Measurements from ENCODE around the gene MTNR1A.

The MTNR1A gene

DNA sequence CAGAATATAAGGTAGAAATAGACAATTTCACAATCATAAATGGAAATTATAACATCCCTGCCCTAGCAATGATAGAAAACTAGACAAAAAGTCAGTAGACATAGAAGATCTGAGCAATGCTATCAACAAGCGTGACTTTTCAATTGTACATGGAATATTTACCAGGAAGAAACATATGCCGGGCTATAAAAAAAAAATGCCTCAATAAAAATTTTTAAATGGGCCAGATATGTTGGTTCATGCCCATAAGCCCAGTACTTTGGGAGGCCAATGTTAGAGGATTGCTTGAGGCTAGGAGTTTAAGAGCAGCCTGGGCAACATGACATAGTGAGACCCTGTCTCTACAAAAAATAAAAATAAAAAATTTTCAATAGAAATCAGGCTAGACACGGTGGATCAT lies 5.3 kb upstream of the MTNR1A start:
- H3K27ac ChIP-seq (ENCODE audit: extremely low read depth, low read depth, low read length), result no peak overlapping the region
- H3K4me1 ChIP-seq (ENCODE audit: control insufficient read depth, insufficient read depth, low read length), result no peaks in the 10 kb centered on the region
- CTCF ChIA-PET, result no interaction called here
- H3K36me3 ChIP-seq (ENCODE audit: control insufficient read depth in 2 of 2, insufficient read depth in 1 of 2, low read length in 2 of 2), result no peaks in the 10 kb centered on the region
- TF ChIP-seq ZNF530 (tag by site-specific recombination; IDR thresholded peaks at IDR 0.05; ENCODE audit: low read depth) (no peak), ZBTB1 (tag by site-specific recombination; IDR thresholded peaks at IDR 0.05) (no peak)
- TF ChIP-seq, protein P1, sequence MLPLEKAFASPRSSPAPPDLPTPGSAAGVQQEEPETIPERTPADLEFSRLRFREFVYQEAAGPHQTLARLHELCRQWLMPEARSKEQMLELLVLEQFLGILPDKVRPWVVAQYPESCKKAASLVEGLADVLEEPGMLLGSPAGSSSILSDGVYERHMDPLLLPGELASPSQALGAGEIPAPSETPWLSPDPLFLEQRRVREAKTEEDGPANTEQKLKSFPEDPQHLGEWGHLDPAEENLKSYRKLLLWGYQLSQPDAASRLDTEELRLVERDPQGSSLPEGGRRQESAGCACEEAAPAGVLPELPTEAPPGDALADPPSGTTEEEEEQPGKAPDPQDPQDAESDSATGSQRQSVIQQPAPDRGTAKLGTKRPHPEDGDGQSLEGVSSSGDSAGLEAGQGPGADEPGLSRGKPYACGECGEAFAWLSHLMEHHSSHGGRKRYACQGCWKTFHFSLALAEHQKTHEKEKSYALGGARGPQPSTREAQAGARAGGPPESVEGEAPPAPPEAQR (tag by site-specific recombination; IDR thresholded peaks at IDR 0.05), result no peak
- POLR2A ChIA-PET, result no interaction called here
- no peaks in the 10 kb centered on the region for H3K9me3 ChIP-seq (ENCODE audit: control insufficient read depth, insufficient read depth, low read depth, low read length)
- H3K4me3 ChIP-seq (ENCODE audit: low read depth, low read length), result no peak overlapping the region

DNA sequence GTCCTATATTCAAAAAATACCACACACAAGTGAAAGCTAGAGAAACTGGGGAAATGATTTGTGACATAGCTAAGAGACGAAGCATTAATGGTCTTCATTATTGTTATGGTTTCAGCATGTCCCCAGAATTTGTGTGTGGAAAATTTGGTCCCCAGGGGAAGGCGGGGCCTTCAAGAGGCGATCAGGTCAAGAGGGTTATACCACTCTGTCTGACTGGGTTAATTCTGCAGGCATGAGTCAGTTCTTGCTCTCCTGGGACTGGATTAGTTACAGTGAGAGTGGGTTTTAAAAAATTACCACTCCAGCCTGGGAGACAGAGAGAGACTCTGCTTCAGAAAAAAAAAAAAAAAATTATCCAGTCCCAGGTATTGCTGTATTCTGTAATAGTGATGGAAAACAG lies 2.1 kb upstream of the MTNR1A start:
- no peaks in the 10 kb centered on the region for H3K9me3 ChIP-seq (ENCODE audit: control insufficient read depth, insufficient read depth, low read depth, low read length)
- no peak overlapping the region for H3K4me3 ChIP-seq (ENCODE audit: low read depth, low read length)
- no peaks in the 10 kb centered on the region for H3K36me3 ChIP-seq (ENCODE audit: control insufficient read depth in 2 of 2, insufficient read depth in 1 of 2, low read length in 2 of 2)
- ChIA-PET CTCF (interaction anchor here (0.7 kb wide), 2 partner anchors 24 to 90 kb away, joined by 4 to 7 read pairs; no protein-coding TSS in a partner anchor), POLR2A (no interaction called here)
- no peak for TF ChIP-seq ZNF354C (tag by site-specific recombination; IDR thresholded peaks at IDR 0.05; ENCODE audit: borderline replicate concordance, low read depth)
- TF ChIP-seq, protein P2, sequence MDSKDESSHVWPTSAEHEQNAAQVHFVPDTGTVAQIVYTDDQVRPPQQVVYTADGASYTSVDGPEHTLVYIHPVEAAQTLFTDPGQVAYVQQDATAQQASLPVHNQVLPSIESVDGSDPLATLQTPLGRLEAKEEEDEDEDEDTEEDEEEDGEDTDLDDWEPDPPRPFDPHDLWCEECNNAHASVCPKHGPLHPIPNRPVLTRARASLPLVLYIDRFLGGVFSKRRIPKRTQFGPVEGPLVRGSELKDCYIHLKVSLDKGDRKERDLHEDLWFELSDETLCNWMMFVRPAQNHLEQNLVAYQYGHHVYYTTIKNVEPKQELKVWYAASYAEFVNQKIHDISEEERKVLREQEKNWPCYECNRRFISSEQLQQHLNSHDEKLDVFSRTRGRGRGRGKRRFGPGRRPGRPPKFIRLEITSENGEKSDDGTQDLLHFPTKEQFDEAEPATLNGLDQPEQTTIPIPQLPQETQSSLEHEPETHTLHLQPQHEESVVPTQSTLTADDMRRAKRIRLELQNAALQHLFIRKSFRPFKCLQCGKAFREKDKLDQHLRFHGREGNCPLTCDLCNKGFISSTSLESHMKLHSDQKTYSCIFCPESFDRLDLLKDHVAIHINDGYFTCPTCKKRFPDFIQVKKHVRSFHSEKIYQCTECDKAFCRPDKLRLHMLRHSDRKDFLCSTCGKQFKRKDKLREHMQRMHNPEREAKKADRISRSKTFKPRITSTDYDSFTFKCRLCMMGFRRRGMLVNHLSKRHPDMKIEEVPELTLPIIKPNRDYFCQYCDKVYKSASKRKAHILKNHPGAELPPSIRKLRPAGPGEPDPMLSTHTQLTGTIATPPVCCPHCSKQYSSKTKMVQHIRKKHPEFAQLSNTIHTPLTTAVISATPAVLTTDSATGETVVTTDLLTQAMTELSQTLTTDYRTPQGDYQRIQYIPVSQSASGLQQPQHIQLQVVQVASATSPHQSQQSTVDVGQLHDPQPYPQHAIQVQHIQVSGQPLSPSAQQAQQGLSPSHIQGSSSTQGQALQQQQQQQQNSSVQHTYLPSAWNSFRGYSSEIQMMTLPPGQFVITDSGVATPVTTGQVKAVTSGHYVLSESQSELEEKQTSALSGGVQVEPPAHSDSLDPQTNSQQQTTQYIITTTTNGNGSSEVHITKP (tag by site-specific recombination; IDR thresholded peaks at IDR 0.05), result peak; percentile 82
- TF ChIP-seq ZFP69B (tag by site-specific recombination; IDR thresholded peaks at IDR 0.05), result no peak
- TF ChIP-seq KLF10 (tag by site-specific recombination; IDR thresholded peaks at IDR 0.05), result peak; percentile 28; the same call in 1 of the 2 replicates
- peak; percentile 57; the same call in 1 of the 2 replicates for TF ChIP-seq SP7 (tag by site-specific recombination; IDR thresholded peaks at IDR 0.05)
- peak; percentile 46; the same call in 1 of the 2 replicates for TF ChIP-seq TSHZ1 (tag by site-specific recombination; IDR thresholded peaks at IDR 0.05; ENCODE audit: borderline replicate concordance)
- TF ChIP-seq KLF17 (tag by site-specific recombination; IDR thresholded peaks at IDR 0.05), result 0 out of 2 replicates have a peak, but pooled peaks have one; percentile 41
- TF ChIP-seq, protein P3, sequence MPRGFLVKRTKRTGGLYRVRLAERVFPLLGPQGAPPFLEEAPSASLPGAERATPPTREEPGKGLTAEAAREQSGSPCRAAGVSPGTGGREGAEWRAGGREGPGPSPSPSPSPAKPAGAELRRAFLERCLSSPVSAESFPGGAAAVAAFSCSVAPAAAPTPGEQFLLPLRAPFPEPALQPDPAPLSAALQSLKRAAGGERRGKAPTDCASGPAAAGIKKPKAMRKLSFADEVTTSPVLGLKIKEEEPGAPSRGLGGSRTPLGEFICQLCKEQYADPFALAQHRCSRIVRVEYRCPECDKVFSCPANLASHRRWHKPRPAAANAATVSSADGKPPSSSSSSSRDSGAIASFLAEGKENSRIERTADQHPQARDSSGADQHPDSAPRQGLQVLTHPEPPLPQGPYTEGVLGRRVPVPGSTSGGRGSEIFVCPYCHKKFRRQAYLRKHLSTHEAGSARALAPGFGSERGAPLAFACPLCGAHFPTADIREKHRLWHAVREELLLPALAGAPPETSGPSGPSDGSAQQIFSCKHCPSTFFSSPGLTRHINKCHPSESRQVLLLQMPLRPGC (tag by site-specific recombination; IDR thresholded peaks at IDR 0.05), result 0 out of 2 replicates have a peak, but pooled peaks have one; percentile 21
- TF ChIP-seq, protein P4, sequence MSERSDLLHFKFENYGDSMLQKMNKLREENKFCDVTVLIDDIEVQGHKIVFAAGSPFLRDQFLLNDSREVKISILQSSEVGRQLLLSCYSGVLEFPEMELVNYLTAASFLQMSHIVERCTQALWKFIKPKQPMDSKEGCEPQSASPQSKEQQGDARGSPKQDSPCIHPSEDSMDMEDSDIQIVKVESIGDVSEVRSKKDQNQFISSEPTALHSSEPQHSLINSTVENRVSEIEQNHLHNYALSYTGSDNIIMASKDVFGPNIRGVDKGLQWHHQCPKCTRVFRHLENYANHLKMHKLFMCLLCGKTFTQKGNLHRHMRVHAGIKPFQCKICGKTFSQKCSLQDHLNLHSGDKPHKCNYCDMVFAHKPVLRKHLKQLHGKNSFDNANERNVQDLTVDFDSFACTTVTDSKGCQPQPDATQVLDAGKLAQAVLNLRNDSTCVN (tag by site-specific recombination; optimal IDR thresholded peaks at IDR 0.05), result no peak
- peak; percentile 40; the same call in 1 of the 2 replicates for TF ChIP-seq PRDM6 (tag by site-specific recombination; IDR thresholded peaks at IDR 0.05)
- TF ChIP-seq ZEB2 (tag by site-specific recombination; IDR thresholded peaks at IDR 0.05), result peak; percentile 66; the same call in 1 of the 2 replicates
- peak; percentile 21; the same call in 1 of the 2 replicates for TF ChIP-seq GLIS1 (tag by site-specific recombination; IDR thresholded peaks at IDR 0.05)
- TF ChIP-seq TRIM28 (IDR thresholded peaks at IDR 0.05; ENCODE audit: borderline replicate concordance, low read length), result peak; percentile 24; the same call in 1 of the 2 replicates
- TF ChIP-seq ZNF629 (tag by site-specific recombination; IDR thresholded peaks at IDR 0.05), result peak; percentile 64
- no peak overlapping the region for H3K27ac ChIP-seq (ENCODE audit: extremely low read depth, low read depth, low read length)
- no peaks in the 10 kb centered on the region for H3K4me1 ChIP-seq (ENCODE audit: control insufficient read depth, insufficient read depth, low read length)
